PC-3 (cell line): ENCODE data around the gene TIGD1.

Experiments used
- EZH2 ChIP-seq: fragments of 300-600 bp; sonication (generic); IDR thresholded peaks from one replicate; pipeline ENCODE4 v1.6.1; 2017; ENCODE audit warnings: antibody characterized with exemption, mild to moderate bottlenecking, low read length; ENCODE audit not compliant: unreplicated experiment
- EZH2phosphoT487 ChIP-seq: fragments of 300-600 bp; sonication (generic); IDR thresholded peaks from 2 replicates; pipeline ENCODE4 v1.6.1; 2018; ENCODE audit warnings: mild to moderate bottlenecking, antibody characterized with exemption, low read length, borderline replicate concordance
- TF ChIP-seq, protein P1 (sequence below): fragments of 300-600 bp; sonication (generic); conservative IDR thresholded peaks from 2 replicates; pipeline ENCODE4 v1.5.1; 2017; ENCODE audit warnings: antibody characterized with exemption, low read depth, mild to moderate bottlenecking, low read length

DNA sequence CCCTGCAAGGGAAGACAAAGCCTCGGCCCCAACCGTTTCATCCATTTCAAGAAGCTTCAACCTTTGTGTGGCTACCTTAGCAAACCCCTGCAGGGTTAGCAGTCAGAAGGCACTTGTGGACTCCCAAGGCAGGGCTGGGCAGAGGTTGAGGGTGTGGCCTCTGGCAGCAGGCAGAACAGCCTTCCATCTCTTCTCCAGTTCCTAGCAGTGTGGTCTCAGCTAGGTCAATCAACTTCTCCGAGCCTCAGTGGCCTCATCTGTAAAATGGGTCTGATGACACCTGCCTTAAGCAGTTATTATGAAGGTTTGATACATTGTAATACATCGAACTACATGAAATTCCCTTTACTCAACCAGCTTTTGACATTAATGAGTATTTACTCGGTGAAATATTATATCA, 37.0 kb downstream of the TIGD1 start:
- TF ChIP-seq EZH2 (no peak), EZH2phosphoT487 (no peak)
- TF ChIP-seq, protein P1, sequence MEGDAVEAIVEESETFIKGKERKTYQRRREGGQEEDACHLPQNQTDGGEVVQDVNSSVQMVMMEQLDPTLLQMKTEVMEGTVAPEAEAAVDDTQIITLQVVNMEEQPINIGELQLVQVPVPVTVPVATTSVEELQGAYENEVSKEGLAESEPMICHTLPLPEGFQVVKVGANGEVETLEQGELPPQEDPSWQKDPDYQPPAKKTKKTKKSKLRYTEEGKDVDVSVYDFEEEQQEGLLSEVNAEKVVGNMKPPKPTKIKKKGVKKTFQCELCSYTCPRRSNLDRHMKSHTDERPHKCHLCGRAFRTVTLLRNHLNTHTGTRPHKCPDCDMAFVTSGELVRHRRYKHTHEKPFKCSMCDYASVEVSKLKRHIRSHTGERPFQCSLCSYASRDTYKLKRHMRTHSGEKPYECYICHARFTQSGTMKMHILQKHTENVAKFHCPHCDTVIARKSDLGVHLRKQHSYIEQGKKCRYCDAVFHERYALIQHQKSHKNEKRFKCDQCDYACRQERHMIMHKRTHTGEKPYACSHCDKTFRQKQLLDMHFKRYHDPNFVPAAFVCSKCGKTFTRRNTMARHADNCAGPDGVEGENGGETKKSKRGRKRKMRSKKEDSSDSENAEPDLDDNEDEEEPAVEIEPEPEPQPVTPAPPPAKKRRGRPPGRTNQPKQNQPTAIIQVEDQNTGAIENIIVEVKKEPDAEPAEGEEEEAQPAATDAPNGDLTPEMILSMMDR, result no peak
